K562 (cell line): Measurements from ENCODE around the gene PHYHD1. TPM values are rescaled to one million over a fixed set of nuclear protein-coding genes. Genes with fewer than 3 reads are reported as not detected.

Source experiments
- CUX1 ChIP-seq: fragments of 200-800 bp; sonication (Bioruptor generic); IDR thresholded peaks from 2 replicates; pipeline ENCODE4 v1.6.1; 2016; ENCODE audit warnings: missing genetic modification characterization, missing compliant biosample characterization
- FOXA3 ChIP-seq, 2 experiments: fragments of 450-650 bp in 1 of 2; sonication (generic) in 1 of 2; formaldehyde crosslinking; IDR thresholded peaks in 1 of 2; conservative IDR thresholded peaks in 1 of 2; 2 replicates each; pipeline versions ENCODE4 v1.4.0 to v1.8.0; 2020 to 2022; ENCODE audit warnings: mild to moderate bottlenecking in 2 of 2, missing genetic modification reagents in 1 of 2
- GTF3C2 ChIP-seq: IDR thresholded peaks from 3 replicates; pipeline ENCODE4 v1.6.1; 2011; ENCODE audit warnings: borderline replicate concordance, mild to moderate bottlenecking, moderate library complexity; ENCODE audit not compliant: insufficient read length; ENCODE audit errors: extremely low read depth
- MXI1 ChIP-seq: IDR thresholded peaks from 2 replicates; pipeline ENCODE4 v1.6.1; 2011; ENCODE audit warnings: low read depth, mild to moderate bottlenecking, improper control_type of control experiment, low read length
- NFE2L1 ChIP-seq: fragments of 450-650 bp; IDR thresholded peaks from 2 replicates; pipeline ENCODE4 v1.6.1; 2016; ENCODE audit warnings: missing genetic modification characterization, low read depth, mild to moderate bottlenecking, missing compliant biosample characterization, moderate library complexity, borderline replicate concordance
- PTRF ChIP-seq: fragments of 450-650 bp; IDR thresholded peaks from 2 replicates; pipeline ENCODE4 v1.6.1; 2016; ENCODE audit warnings: mild to moderate bottlenecking, missing genetic modification characterization, missing compliant biosample characterization
- RNF219 ChIP-seq: fragments of 250-450 bp; sonication (Bioruptor Pico); IDR thresholded peaks from 2 replicates; pipeline ENCODE4 v1.5.0; 2022; ENCODE audit warnings: mild to moderate bottlenecking
- ZBED1 ChIP-seq: IDR thresholded peaks from 2 replicates; pipeline ENCODE4 v1.6.1; 2014
- ZBTB2 ChIP-seq: fragments of 450-650 bp; IDR thresholded peaks from 2 replicates; pipeline ENCODE4 v1.6.1; 2016; ENCODE audit warnings: antibody characterized with exemption
- ZKSCAN3 ChIP-seq: fragments of 250-450 bp; sonication (Bioruptor Pico); IDR thresholded peaks from 2 replicates; pipeline ENCODE4 v1.4.0; 2020
- ZNF41 ChIP-seq: fragments of 250-450 bp; sonication (Bioruptor Pico); conservative IDR thresholded peaks from 2 replicates; pipeline ENCODE4 v1.4.0; 2020; ENCODE audit warnings: mild to moderate bottlenecking
- ZNF707 ChIP-seq: fragments of 250-450 bp; sonication (Bioruptor Pico); conservative IDR thresholded peaks from 2 replicates; pipeline ENCODE4 v1.8.0; 2022; ENCODE audit warnings: inconsistent platforms, mild to moderate bottlenecking, moderate library complexity
- polyA plus RNA-seq, 8 experiments: library from polyadenylated mRNA; depleted of rRNA in 4 of 8; stranded (reverse) in 5 of 8; unstranded in 3 of 8; fragments of >200 nt; fragmentation: Nextera tagmentation in 2 of 8; fragmentation: Illumina TruSeq in 1 of 8; extraction: Ambion mirVana in 2 of 8; extraction: Trizol in 1 of 8; gene quantifications; 2 replicates each; pipeline versions ENCODE4 v1.2.1 to v1.2.3, GENCODE V29; 2011 to 2014; ENCODE audit warnings: inconsistent platforms in 1 of 8, missing spikeins in 1 of 8
- total RNA-seq, 7 experiments: library from RNA; depleted of rRNA in 6 of 7; stranded (reverse); fragments of >200 nt in 6 of 7; fragmentation: Illumina TruSeq in 2 of 7; extraction: Trizol in 2 of 7; gene quantifications; 2 replicates each; pipeline versions ENCODE4 v1.2.1 to v1.2.3, GENCODE V29; 2011 to 2021; ENCODE audit warnings: low replicate concordance in 1 of 7
- TF ChIP-seq, protein P1 (sequence below): sonication (generic); formaldehyde crosslinking; IDR thresholded peaks from 2 replicates; pipeline ENCODE4 v1.8.0; 2023; ENCODE audit warnings: mild to moderate bottlenecking, missing genetic modification reagents

PHYHD1 gene
- total and polyA plus RNA-seq, 9 of the 15 experiments (the other 6 are each of a cell fraction or from before 2014, with no cell fraction given): 0.36 to 1.3 (median 0.80) TPM

- TF ChIP-seq GTF3C2 (no peak), ZNF41 (CRISPR knock-in tag) (no peak), MXI1 (no peak), PTRF (tag) (no peak), ZBED1 (no peak), FOXA3 (CRISPR knock-in tag; conservative IDR thresholded peaks at IDR 0.05 in 1 of 2, IDR thresholded peaks at IDR 0.05 in 1 of 2) (no peak), ZBTB2 (no peak), ZKSCAN3 (CRISPR knock-in tag) (no peak), NFE2L1 (tag) (no peak), CUX1 (CRISPR knock-in tag) (no peak), RNF219 (no peak), ZNF707 (CRISPR knock-in tag) (no peak)
- TF ChIP-seq, protein P1, sequence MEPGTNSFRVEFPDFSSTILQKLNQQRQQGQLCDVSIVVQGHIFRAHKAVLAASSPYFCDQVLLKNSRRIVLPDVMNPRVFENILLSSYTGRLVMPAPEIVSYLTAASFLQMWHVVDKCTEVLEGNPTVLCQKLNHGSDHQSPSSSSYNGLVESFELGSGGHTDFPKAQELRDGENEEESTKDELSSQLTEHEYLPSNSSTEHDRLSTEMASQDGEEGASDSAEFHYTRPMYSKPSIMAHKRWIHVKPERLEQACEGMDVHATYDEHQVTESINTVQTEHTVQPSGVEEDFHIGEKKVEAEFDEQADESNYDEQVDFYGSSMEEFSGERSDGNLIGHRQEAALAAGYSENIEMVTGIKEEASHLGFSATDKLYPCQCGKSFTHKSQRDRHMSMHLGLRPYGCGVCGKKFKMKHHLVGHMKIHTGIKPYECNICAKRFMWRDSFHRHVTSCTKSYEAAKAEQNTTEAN (CRISPR knock-in tag): peak; percentile 4; the same call in 1 of the 2 replicates
These were observed 26.4 kb downstream of the PHYHD1 start (continued) for GRCh38 chr9:128947277-128947526.
